Stimulated activated CD4-positive, alpha-beta T cell treated with anti-CD3 and anti-CD28 coated beads, TNF-alpha, amount 100 ng/mL, for 1 hour (primary cell): ENCODE data around the gene OSBPL5.

ENCODE experiments used
- DNase-seq, 3 donors: peaks; one replicate each; pipeline ENCODE4 v3.0.0-alpha.2; 2020; ENCODE audit warnings: low read depth in 3 of 3, low spot score in 1 of 3

The OSBPL5 gene

GRCh38 chr11:3198815-3199214, 33.7 kb upstream of the OSBPL5 start:
- no peak for DNase-seq

DNA sequence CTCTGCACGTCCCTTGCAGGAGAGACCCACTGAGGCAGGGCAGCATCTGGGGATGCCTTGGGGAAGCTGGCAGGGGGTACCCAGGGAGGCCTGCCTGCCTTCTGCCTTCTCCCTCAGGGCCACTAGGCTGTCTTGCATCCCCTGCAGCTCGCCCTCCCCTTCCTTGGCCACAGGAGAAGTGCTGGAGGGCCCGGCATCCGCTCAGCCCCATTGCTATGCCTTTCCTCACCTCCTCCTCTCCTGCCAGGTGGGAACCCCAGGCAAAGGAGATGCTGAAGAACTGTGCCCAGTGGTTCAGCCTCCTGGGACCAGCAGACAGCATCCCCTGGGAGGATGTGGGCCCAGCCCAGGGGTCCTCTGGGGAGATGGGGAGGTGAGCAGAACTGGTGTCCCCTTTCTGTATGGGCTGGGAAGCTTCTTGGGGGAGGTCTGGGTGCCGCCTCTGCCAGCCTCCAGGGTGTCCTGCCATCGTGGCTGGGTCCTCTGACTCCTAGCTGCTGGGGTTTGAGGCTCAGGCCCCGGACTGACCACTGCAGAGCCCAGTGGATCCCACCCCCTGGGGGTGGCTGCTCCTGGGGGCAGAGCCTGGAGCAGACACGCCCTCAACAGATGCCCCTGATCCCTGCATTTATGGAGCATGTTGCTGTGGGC, 32.9 kb upstream of the OSBPL5 start:
- no peak for DNase-seq

GRCh38 chr11:3197044-3197695, 32.1 kb upstream of the OSBPL5 start:
- DNase-seq: no peak

DNA sequence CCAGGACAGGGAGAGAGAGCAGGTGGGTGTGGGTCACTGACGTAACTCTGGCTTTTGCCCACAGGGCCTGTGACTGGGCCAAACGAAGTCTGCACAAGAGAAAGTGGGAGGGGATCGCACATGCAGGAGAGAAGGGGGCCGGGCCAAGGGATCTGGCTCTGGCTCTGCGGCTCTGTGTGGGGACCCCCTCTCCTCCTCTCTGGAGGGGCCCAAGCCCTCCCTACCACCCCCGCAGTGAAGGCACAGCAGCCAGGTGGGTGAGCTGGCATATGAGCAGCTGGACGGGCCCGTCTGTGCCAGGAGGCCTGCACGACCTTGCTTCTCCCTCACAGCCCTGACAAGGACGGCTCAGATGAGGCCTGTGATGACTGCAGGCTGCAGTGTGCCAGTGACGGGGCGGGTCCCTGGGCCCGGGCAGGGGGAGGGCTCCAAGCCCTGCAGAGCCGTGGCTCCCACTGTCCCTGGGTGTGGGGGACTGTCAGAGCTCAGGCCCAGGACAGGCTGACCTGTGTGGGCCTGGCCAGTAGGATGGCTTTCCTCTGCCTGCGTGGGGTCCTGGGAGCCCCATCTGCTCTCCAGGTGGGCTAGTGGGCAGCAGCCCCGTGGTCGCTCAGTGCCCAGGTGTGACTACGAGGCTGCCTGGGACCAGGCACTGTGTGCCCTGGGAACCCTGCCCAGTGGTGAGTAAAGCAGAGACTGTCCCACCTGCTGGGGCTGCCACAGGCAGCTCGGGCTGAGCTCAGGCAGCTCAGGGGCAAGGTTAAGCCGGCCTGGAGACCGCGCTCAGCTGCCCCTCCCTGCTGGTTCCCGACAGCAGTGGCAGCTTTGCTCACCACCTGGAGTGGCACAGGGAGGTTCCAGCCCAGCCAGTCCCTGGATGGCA, 31.3 kb upstream of the OSBPL5 start:
- DNase-seq: no peak

GRCh38 chr11:3195251-3196160, 30.4 kb upstream of the OSBPL5 start:
- DNase-seq: no peak

DNA sequence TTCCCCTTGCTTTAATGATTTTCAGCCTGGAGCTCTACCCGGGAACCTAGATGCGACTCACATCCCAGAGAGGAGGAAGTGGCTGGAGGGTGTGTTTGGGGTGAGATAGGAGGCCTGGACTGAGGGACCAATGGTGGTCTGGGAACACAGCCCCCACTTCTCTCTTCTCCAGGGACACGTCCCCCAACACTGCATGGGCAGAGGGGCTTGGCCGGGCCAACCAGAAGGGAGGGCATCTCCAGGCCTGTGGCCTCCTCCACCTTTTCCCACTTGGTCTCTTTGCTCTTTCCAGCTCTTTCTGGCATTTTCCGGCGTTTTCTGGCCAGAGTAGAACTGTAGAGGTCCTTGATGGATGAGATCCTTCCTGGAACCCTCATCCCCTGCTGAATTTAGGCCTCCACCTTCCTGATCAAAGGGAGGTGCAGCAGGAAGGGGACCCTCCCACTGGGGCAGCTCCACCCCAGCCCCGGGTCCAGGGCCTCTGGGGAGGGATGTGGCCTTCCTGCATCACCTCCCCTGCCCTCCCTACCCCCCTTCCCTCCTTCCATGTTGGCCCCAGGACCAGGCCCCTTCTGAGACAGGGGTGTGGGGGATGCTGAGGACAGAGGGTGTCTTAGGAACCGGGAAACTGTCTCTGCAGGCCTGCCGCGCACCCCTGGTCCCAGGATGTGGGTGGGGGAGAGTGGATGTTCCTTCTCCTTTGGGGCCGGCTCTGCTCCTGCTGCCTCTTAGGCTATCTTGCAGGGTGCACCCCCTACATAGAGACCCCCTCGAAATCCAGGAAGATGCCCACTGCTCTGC, 29.1 kb upstream of the OSBPL5 start:
- DNase-seq: no peak

DNA sequence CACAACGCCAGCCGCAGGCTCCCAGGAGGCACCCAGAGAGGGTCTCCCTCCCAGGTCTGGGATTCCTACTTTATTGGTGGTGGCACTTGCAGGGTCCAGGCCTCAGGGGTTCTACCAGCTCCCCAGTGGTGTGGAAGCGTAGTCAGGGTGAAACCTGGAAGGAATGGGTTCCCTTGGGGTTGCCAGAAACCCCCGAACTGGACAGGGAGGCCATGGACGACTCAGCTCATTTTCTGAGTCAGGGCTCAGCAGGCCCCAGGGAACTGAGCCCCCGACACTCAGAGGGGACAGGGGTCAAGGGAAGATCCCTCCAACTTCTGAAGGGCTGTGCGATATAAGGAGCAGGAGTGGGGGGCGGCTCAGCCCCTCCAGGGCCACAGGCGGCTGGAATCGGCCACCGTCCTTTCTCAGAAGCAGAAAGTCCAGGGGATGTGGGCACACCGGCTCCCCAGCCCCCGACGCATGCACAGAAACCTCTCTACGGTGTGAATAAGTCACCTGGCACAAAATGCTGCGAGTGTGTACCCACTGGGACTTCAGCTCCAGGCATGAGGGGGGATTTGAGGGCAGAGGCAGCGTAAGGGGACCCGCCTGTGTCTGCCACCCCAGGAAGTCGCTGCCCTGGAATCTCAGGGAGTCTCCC, 28.4 kb upstream of the OSBPL5 start:
- no peak for DNase-seq

DNA sequence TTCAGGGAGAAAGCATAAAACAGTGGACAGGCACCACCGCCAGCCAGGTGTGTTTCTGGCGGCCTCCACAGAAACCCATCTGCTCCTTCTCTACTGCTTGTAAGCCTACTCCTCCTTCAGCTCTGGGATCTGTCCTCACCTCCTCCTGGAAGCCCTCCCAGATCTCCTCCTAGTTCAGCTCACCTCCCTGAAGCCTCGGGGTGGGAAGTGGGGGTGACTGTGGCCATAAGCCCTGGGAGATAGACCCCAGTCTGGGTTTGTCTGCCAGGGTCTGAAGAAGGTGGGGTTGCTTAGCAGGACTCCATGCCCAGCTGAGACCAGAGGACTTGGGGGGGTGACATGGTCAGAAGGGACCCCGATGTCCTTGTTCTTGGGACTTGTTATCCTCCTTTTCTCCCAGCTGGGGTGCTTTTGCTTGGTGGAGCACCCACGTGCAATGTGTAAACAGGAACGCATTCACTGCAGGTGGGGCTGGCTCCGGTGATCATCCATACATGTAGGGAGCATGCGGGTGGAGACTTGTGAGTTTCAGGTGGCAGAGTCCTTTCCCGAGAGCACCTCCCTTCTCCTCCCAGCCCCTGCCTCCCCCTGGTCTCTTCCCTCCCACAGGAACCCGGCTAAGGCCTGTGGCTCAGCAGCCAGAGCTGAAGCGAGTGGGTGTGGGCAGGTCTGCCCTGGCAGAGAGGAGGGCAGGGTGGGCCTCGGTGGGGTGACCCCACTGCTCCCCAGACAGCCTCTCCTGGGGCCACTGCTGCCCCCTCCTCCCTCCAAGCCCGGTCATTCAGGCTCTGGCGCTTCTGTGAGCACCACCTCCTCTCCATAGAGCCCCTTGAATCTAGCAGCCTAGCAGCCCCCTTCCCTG, 27.6 kb upstream of the OSBPL5 start:
- no peak for DNase-seq

- no peak for DNase-seq
These were observed 26.6 kb upstream of the OSBPL5 start for GRCh38 chr11:3191586-3192324.

DNA sequence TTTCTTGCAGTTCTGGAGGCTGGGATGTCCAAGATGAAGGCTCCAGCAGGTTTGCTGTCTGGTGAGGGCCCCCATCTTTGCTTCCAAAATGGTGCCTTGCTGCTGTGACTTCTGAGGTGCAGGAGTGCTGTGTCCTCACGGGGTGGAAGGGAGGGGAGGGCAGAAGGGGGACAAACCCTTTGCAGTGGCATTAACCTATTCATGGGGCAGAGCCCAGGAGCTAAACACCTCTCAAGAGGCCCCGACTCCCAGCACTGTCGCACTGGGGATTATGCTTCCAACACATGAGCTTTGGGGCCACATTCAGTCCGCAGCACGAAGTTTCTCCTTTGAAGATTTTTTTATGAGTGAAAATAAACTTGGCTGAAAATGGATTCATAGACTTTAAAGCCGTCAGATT, 25.5 kb upstream of the OSBPL5 start:
- no peak for DNase-seq

- no peak for DNase-seq
These were observed 24.9 kb upstream of the OSBPL5 start for GRCh38 chr11:3189886-3190583.

DNA sequence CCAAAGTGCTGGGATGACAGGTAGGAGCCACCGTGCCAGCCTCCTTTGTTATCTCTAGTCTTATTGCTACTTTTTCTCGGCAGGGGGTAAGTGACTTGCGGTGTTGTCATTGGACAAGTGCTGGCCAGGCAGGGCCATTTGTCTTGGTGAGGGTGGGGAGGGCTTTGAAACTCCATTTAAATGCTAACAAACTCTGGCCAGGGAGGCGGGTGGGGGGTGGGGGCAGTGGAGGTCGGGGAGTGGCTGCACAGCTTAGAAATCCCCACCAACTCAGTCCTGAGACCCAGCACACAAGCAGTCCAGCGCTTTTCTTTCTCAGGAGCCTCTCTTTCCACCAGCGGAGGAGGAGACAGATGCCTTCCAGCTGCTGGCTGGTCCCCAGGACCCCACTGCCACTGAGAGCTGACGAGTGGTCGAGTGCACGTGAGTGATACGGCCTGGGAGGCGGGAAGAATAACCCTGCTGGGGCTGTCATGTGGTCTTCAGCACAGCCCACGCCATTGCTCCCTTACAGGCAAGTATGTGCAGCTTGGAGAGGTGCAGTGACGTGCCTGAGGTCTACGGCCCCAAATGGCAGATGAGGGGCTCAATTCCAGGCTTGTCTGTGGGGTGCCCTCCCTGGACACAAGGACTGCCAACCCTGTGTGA, 24.2 kb upstream of the OSBPL5 start:
- no peak for DNase-seq

DNA sequence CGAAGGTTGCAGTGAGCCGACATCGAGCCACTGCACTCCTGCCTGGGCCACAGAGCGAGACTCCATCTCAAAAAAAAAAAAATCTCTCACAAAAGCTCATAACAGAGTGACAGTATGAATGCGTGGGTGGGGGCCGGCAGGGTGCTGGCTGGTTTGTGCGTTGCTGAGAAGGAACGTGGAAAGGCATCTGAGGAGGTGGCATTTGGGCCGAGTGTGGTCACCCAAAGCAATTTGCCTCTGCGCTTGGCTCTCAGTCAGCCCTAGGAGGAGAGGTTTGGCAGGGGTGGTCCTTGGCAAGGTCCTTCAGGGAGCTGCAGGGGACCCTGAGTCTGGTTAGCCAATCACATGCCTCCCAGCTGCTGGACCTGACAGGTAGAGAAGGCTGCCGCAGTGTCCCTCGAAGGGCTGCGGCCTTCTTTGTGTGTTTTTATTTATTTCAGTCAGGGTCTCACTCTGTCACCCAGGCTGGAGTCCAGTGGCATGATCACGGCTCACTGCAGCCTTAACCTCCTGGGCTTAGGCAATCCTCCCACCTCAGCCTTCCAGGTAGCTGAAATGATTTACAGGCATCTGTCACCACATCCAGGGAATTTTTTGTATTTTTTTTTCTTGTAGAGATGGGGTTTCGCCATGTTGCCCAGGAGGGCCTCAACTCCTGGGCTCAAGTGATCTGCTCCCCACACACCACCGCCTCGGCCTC, 23.5 kb upstream of the OSBPL5 start:
- DNase-seq: no peak

GRCh38 chr11:3186166-3186953, 21.2 kb upstream of the OSBPL5 start:
- DNase-seq: no peak

GRCh38 chr11:3184732-3185347, 19.7 kb upstream of the OSBPL5 start:
- no peak for DNase-seq
